ENCODE measurements around the gene PECR. TPM values are rescaled to one million over a fixed set of nuclear protein-coding genes. Genes with fewer than 3 reads are reported as not detected.

Gene PECR
- total and polyA plus RNA-seq, 2 of the 13 experiments (the other 11 are each of a cell fraction or from before 2014, with no cell fraction given) = 151 to 153 TPM

DNA sequence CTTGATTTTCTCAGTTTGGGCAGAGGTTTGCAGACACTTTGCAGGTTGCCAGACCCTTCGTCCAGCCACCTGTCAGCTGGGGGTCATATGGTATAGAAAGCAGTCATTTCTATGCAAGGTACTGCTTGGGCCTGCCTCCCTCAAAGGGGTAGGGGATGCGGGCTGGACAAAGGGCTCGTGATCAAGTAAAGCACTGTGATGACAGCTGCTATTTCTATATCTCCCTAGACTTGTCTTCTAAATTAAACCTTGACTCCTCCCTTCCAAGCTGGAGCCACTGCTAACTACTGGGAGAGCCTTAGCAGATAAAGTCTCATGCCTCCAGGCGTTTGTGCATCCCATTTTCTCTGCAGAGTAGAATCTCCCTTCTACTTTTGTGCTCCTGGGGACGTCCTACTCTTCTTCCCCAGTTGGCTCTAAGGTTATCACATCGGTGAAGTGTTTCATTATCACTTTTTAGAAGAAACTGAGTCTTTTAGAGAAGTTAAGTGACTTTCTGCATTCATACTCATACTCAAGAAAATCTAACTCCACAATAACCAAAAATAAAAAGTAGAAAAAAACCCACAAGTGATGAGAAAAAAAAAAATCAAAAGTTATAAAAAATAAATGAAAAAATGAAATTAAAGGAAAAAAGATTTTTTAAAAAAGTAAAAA lies 26.8 kb upstream of the PECR start (continued):
- TF ChIP-seq ZNF773 (CRISPR knock-in tag; IDR thresholded peaks at IDR 0.05; ENCODE audit: borderline replicate concordance) = no peak
- no peak for TF ChIP-seq ZNF263 (CRISPR knock-in tag; IDR thresholded peaks at IDR 0.05)
- TF ChIP-seq, protein P1, sequence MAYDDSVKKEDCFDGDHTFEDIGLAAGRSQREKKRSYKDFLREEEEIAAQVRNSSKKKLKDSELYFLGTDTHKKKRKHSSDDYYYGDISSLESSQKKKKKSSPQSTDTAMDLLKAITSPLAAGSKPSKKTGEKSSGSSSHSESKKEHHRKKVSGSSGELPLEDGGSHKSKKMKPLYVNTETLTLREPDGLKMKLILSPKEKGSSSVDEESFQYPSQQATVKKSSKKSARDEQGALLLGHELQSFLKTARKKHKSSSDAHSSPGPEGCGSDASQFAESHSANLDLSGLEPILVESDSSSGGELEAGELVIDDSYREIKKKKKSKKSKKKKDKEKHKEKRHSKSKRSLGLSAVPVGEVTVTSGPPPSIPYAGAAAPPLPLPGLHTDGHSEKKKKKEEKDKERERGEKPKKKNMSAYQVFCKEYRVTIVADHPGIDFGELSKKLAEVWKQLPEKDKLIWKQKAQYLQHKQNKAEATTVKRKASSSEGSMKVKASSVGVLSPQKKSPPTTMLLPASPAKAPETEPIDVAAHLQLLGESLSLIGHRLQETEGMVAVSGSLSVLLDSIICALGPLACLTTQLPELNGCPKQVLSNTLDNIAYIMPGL (CRISPR knock-in tag; IDR thresholded peaks at IDR 0.05; ENCODE audit: borderline replicate concordance in 1 of 2, low read depth in 1 of 2) = 0 out of 4 replicates have a peak, but pooled peaks of 1 of the 2 experiments have one; percentile 3
- no peak for TF ChIP-seq ZC3H13 (CRISPR knock-in tag; IDR thresholded peaks at IDR 0.05)
- no peak for TF ChIP-seq PHF20 (CRISPR knock-in tag; IDR thresholded peaks at IDR 0.05)
- TF ChIP-seq REXO4 (CRISPR knock-in tag; IDR thresholded peaks at IDR 0.05; ENCODE audit: borderline replicate concordance) = no peak
- TF ChIP-seq, protein P2, sequence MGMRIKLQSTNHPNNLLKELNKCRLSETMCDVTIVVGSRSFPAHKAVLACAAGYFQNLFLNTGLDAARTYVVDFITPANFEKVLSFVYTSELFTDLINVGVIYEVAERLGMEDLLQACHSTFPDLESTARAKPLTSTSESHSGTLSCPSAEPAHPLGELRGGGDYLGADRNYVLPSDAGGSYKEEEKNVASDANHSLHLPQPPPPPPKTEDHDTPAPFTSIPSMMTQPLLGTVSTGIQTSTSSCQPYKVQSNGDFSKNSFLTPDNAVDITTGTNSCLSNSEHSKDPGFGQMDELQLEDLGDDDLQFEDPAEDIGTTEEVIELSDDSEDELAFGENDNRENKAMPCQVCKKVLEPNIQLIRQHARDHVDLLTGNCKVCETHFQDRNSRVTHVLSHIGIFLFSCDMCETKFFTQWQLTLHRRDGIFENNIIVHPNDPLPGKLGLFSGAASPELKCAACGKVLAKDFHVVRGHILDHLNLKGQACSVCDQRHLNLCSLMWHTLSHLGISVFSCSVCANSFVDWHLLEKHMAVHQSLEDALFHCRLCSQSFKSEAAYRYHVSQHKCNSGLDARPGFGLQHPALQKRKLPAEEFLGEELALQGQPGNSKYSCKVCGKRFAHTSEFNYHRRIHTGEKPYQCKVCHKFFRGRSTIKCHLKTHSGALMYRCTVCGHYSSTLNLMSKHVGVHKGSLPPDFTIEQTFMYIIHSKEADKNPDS (CRISPR knock-in tag; IDR thresholded peaks at IDR 0.05) = no peak
- 0 out of 2 replicates have a peak, but pooled peaks have one; percentile 51 for TF ChIP-seq SETDB1 (CRISPR knock-in tag; IDR thresholded peaks at IDR 0.05; ENCODE audit: borderline replicate concordance)
- no peak for TF ChIP-seq LCORL (IDR thresholded peaks at IDR 0.05)
- TF ChIP-seq LCORL (CRISPR knock-in tag; IDR thresholded peaks at IDR 0.05) = no peak; the same call in 1 of the 2 replicates
- no peak for TF ChIP-seq MED8 (CRISPR knock-in tag; IDR thresholded peaks at IDR 0.05; ENCODE audit: insufficient replicate concordance)
- TF ChIP-seq ZNF292 (CRISPR knock-in tag; IDR thresholded peaks at IDR 0.05; ENCODE audit: borderline replicate concordance, low read depth) = no peak
- TF ChIP-seq SIN3A (IDR thresholded peaks at IDR 0.05; ENCODE audit: borderline replicate concordance, low read depth, low read length) = 0 out of 2 replicates have a peak, but pooled peaks have one; percentile 25
- TF ChIP-seq ZNF543 (CRISPR knock-in tag; IDR thresholded peaks at IDR 0.05) = no peak
- no peak for TF ChIP-seq SRY (CRISPR knock-in tag; IDR thresholded peaks at IDR 0.05)
- no peak for TF ChIP-seq ZSCAN12 (CRISPR knock-in tag; IDR thresholded peaks at IDR 0.05)
- no peak for TF ChIP-seq ETV6 (CRISPR knock-in tag; conservative IDR thresholded peaks at IDR 0.05)
- 0 out of 2 replicates have a peak, but pooled peaks have one; percentile 18 for TF ChIP-seq ZNF567 (CRISPR knock-in tag; IDR thresholded peaks at IDR 0.05; ENCODE audit: borderline replicate concordance)
- TF ChIP-seq HNRNPK (IDR thresholded peaks at IDR 0.05; ENCODE audit: low read depth, low read length, poor library complexity, severe bottlenecking) = no peak
- no peak for TF ChIP-seq GATAD2A (CRISPR knock-in tag; IDR thresholded peaks at IDR 0.05)
- TF ChIP-seq SALL1 (CRISPR knock-in tag; IDR thresholded peaks at IDR 0.05) = peak; percentile 8
- TF ChIP-seq, protein P3, sequence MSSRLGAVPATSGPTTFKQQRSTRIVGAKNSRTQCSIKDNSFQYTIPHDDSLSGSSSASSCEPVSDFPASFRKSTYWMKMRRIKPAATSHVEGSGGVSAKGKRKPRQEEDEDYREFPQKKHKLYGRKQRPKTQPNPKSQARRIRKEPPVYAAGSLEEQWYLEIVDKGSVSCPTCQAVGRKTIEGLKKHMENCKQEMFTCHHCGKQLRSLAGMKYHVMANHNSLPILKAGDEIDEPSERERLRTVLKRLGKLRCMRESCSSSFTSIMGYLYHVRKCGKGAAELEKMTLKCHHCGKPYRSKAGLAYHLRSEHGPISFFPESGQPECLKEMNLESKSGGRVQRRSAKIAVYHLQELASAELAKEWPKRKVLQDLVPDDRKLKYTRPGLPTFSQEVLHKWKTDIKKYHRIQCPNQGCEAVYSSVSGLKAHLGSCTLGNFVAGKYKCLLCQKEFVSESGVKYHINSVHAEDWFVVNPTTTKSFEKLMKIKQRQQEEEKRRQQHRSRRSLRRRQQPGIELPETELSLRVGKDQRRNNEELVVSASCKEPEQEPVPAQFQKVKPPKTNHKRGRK (CRISPR knock-in tag; IDR thresholded peaks at IDR 0.05) = no peak
- TF ChIP-seq, protein P4, sequence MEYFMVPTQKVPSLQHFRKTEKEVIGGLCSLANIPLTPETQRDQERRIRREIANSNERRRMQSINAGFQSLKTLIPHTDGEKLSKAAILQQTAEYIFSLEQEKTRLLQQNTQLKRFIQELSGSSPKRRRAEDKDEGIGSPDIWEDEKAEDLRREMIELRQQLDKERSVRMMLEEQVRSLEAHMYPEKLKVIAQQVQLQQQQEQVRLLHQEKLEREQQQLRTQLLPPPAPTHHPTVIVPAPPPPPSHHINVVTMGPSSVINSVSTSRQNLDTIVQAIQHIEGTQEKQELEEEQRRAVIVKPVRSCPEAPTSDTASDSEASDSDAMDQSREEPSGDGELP (IDR thresholded peaks at IDR 0.05; ENCODE audit: borderline replicate concordance, low read depth) = peak; percentile 62; the same call in 1 of the 2 replicates
- peak; percentile 43; the same call in 1 of the 2 replicates for TF ChIP-seq SSRP1 (CRISPR knock-in tag; IDR thresholded peaks at IDR 0.05)
- TF ChIP-seq MTF1 (CRISPR knock-in tag; IDR thresholded peaks at IDR 0.05) = no peak
